Type B pancreatic cell (in vitro differentiated cells): ENCODE data around the gene IL36RN. TPM values are rescaled to one million over a fixed set of nuclear protein-coding genes. Genes with fewer than 3 reads are reported as not detected.

Experiments used
- DNase-seq: peaks from one replicate; pipeline ENCODE4 v3.0.0; 2021; ENCODE audit warnings: mixed read lengths; ENCODE audit not compliant: unreplicated experiment; ENCODE audit errors: extremely low spot score
- H3K27ac Mint-ChIP-seq: 2 replicates; pipeline ENCODE4 v1.8.0; 2021; ENCODE audit warnings: mild to moderate bottlenecking, mixed read lengths
- H3K27me3 Mint-ChIP-seq: 2 replicates; pipeline ENCODE4 v1.8.0; 2021; ENCODE audit warnings: mixed read lengths
- H3K36me3 Mint-ChIP-seq: 2 replicates; pipeline ENCODE4 v1.8.0; 2021; ENCODE audit warnings: mixed read lengths
- H3K4me1 Mint-ChIP-seq: one replicate; pipeline ENCODE4 v1.8.0; 2021; ENCODE audit warnings: mixed read lengths; ENCODE audit not compliant: unreplicated experiment
- H3K4me3 Mint-ChIP-seq: 2 replicates; pipeline ENCODE4 v1.8.0; 2021; ENCODE audit warnings: mild to moderate bottlenecking, mixed read lengths
- H3K9me3 Mint-ChIP-seq: 2 replicates; pipeline ENCODE4 v1.8.0; 2021; ENCODE audit warnings: mixed read lengths
- total RNA-seq: library from RNA; stranded (reverse); gene quantifications from 2 replicates; pipeline ENCODE4 v1.2.1, GENCODE V29; 2021; ENCODE audit warnings: low replicate concordance
- TF ChIP-seq, protein P1 (sequence below): fragments of 200-600 bp; sonication (generic); conservative IDR thresholded peaks from 2 replicates; pipeline ENCODE4 v1.5.0; 2021; ENCODE audit warnings: antibody characterized with exemption, mild to moderate bottlenecking

The IL36RN gene
- total RNA-seq, 1 donor from 2014 or later: 12.0 TPM

DNA sequence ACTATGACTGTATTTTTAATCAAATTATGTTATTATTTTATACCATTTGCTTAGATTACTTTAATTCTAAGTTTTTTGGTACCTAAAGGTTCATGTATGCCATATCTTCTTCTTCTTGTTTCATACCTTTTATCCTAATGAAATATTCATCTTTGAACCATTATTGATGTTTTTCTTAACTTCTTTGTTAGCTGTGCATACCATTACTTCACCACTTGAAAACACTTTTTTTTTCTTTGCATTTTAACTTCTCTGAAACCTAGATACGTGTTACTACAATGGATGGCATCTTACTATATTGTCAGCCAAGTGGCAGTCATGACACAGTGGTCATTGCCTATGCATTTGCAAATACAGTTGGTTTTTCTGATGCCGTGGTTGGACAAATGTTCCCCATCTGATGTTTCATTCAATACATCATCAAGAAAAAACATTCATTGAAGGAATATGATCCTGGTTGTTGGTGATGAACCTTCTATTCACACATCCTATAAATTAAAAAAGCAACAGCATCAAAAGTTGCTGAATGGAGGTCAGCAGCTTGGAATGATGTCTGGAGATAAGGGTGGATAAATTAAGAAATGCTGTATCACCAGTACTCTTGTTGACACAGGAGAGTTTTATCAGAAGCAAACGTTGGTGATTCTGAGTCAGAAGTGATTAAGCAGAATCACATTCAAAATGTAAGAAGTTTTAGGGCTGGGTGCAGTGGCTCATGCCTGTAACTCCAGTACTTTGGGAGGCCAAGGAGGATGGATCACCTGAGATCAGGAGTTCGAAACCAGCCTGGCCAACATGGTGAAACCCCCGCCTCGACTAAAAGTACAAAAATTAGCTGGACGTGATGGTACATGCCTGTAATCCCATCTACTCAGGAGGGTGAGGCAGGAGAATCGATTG is 46.3 kb upstream of the IL36RN start:
- Mint-ChIP-seq H3K36me3 (no peaks in the 10 kb centered on the region), H3K9me3 (no peaks in the 10 kb centered on the region), H3K4me1 (no peaks in the 10 kb centered on the region), H3K4me3 (no peak overlapping the region), H3K27ac (no peak overlapping the region), H3K27me3 (peaks cover 32% of the 10 kb centered on the region)
- TF ChIP-seq, protein P1, sequence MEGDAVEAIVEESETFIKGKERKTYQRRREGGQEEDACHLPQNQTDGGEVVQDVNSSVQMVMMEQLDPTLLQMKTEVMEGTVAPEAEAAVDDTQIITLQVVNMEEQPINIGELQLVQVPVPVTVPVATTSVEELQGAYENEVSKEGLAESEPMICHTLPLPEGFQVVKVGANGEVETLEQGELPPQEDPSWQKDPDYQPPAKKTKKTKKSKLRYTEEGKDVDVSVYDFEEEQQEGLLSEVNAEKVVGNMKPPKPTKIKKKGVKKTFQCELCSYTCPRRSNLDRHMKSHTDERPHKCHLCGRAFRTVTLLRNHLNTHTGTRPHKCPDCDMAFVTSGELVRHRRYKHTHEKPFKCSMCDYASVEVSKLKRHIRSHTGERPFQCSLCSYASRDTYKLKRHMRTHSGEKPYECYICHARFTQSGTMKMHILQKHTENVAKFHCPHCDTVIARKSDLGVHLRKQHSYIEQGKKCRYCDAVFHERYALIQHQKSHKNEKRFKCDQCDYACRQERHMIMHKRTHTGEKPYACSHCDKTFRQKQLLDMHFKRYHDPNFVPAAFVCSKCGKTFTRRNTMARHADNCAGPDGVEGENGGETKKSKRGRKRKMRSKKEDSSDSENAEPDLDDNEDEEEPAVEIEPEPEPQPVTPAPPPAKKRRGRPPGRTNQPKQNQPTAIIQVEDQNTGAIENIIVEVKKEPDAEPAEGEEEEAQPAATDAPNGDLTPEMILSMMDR: no peak
- no peak for DNase-seq

DNA sequence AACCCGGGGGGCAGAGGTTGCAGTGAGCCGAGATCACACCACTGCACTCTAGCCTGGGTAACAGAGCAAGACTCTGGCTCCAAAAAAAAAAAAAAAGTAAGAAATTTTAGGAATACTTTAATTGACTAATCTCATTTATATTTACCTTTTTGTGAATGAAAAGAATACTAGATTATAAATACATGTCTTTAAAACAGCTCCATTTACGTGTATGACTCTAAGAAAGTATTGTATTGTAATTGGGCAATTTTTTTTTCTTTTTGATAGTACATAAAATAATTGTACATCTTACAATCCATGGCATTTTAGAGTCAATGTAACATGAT is 45.7 kb upstream of the IL36RN start:
- H3K4me1 Mint-ChIP-seq: no peaks in the 10 kb centered on the region
- no peak overlapping the region for H3K27ac Mint-ChIP-seq
- H3K4me3 Mint-ChIP-seq: no peak overlapping the region
- no peaks in the 10 kb centered on the region for H3K36me3 Mint-ChIP-seq
- TF ChIP-seq, protein P1: no peak
- no peaks in the 10 kb centered on the region for H3K9me3 Mint-ChIP-seq
- peaks cover 38% of the 10 kb centered on the region for H3K27me3 Mint-ChIP-seq
- DNase-seq: no peak

DNA sequence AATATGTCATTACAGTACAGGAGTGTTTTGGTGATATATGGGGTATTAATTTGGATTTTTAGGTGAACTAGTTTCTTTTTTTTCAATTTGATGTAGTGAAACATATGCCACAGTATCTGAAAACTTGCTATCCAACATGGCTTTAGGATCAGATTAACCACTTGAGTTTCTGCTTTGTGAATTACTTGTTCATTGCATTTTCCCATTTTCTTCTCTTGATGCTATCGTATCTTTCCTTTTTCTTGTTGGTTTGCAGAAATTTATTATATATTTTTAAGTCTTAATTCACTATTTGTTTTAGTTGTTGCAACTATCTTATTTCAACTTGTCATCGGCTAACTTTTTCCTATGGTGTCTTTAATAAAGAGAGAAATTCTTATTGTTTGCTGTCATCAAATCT is 44.9 kb upstream of the IL36RN start:
- no peak for DNase-seq
- Mint-ChIP-seq H3K27ac (no peak overlapping the region), H3K4me3 (no peak overlapping the region), H3K9me3 (no peaks in the 10 kb centered on the region), H3K4me1 (no peaks in the 10 kb centered on the region), H3K36me3 (no peaks in the 10 kb centered on the region), H3K27me3 (peaks cover 46% of the 10 kb centered on the region)
- TF ChIP-seq, protein P1: no peak

DNA sequence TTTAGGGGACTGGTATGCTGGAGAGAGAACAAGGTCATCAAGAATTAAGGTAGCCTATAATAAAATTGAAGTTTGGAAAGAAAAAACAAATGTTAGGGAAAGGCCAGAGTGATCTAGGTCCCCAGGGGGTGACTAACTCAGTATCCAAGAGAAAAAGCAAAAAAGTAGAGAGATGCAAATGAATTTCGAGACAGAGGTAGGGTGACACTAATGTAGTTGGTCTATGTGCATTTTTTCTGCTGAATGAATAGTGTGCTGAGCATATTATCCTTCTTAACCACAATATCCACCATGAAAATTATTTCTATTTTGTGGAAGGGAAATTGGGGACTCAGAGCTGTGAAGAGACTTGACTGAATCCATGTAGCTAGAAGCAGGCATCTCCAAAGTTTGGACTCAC is 44.0 kb upstream of the IL36RN start:
- Mint-ChIP-seq H3K4me1 (no peaks in the 10 kb centered on the region), H3K4me3 (no peak overlapping the region), H3K27me3 (peaks cover 51% of the 10 kb centered on the region), H3K36me3 (no peaks in the 10 kb centered on the region), H3K27ac (no peak overlapping the region), H3K9me3 (no peaks in the 10 kb centered on the region)
- no peak for DNase-seq
- TF ChIP-seq, protein P1: no peak

DNA sequence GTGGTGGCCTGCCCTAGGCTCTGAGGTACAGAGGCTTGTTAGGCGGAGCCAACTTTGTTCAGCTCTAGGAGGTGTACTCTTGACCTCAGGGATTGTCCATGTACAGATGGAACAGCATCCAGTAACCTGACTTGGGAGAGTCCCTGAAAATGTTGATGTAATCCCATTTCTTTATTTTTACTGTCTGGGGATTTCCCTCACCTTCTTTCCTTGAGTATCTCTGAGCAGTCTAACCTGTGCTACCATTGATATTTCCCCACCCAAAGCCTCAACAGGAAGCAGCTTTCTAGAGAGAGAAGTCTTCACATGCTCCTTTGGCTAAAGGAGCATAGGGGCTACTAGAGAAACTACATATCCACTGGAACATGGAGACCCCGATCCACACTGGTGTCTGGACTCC is 43.3 kb upstream of the IL36RN start:
- Mint-ChIP-seq H3K9me3 (no peaks in the 10 kb centered on the region), H3K36me3 (no peaks in the 10 kb centered on the region), H3K4me1 (no peaks in the 10 kb centered on the region), H3K27me3 (peaks cover 48% of the 10 kb centered on the region), H3K4me3 (no peak overlapping the region), H3K27ac (no peak overlapping the region)
- TF ChIP-seq, protein P1: no peak
- no peak for DNase-seq
